Uterus (tissue), 4 donors: ENCODE data around the gene XIRP2. TPM values are rescaled to one million over a fixed set of nuclear protein-coding genes. Genes with fewer than 3 reads are reported as not detected.

ENCODE experiments used
- DNase-seq, 2 donors: peaks; one replicate each; pipeline ENCODE4 v3.0.0-alpha.2; 2019 to 2020
- H3K27ac ChIP-seq, 2 donors: fragments of 200-600 bp; sonication (generic); 1 replicate in 1 of 2; 2 replicates in 1 of 2; pipeline ENCODE4 v1.5.1; 2016 to 2018
- H3K27me3 ChIP-seq, 2 donors: fragments of 200-600 bp; sonication (generic); one replicate each; pipeline ENCODE4 v1.5.1; 2018 to 2019; ENCODE audit warnings: control low read depth in 1 of 2
- H3K36me3 ChIP-seq, 2 donors: fragments of 200-600 bp; sonication (generic); one replicate each; pipeline ENCODE4 v1.5.1; 2019; ENCODE audit warnings: control low read depth in 1 of 2
- H3K4me1 ChIP-seq, 2 donors: fragments of 200-600 bp; sonication (generic); one replicate each; pipeline ENCODE4 v1.5.1; 2018 to 2019; ENCODE audit warnings: control low read depth in 1 of 2
- H3K4me3 ChIP-seq, 2 donors: fragments of 200-600 bp; sonication (generic); 1 replicate in 1 of 2; 2 replicates in 1 of 2; pipeline ENCODE4 v1.5.1; 2018 to 2019; ENCODE audit warnings: mild to moderate bottlenecking in 1 of 2
- H3K9me3 ChIP-seq, 2 donors: fragments of 200-600 bp; sonication (generic); one replicate each; pipeline ENCODE4 v1.5.1; 2019; ENCODE audit warnings: control low read depth in 1 of 2
- CTCF ChIP-seq, 4 experiments: fragments of 200-600 bp in 2 of 4; fragments of 450-650 bp in 2 of 4; sonication (generic) in 2 of 4; IDR thresholded peaks; one replicate each; pipeline ENCODE4 v1.5.1; 2016 to 2019; ENCODE audit warnings: antibody characterized with exemption in 4 of 4, mild to moderate bottlenecking in 2 of 4, moderate library complexity in 1 of 4
- POLR2A ChIP-seq, 2 donors: fragments of 450-650 bp; IDR thresholded peaks; one replicate each; pipeline ENCODE4 v1.6.1; 2016; ENCODE audit warnings: antibody characterized with exemption in 2 of 2, mild to moderate bottlenecking in 1 of 2, moderate library complexity in 1 of 2
- intact Hi-C: fragments of 100-400 bp; cut with DNase I; formaldehyde crosslinking; loops from one replicate; pipeline ENCODE4 v1.15.1; 2023; ENCODE audit warnings: low total_unique reads
- total RNA-seq, 4 donors: library from RNA; depleted of rRNA in 3 of 4; stranded (reverse); fragments of >200 nt in 3 of 4; gene quantifications; one replicate each; pipeline versions ENCODE4 v1.1.0 to v1.2.4, GENCODE V29; 2014 to 2023
- donor health status: DM: yes; HTN: yes; CAD: no.

XIRP2 gene
- total RNA-seq, 4 donors from 2014 or later: 0.49 to 0.55 TPM; not detected in 2

GRCh38 chr2:166901336-166901735, 13.1 kb downstream of the XIRP2 start:
- H3K36me3 ChIP-seq: no peaks in the 10 kb centered on the region
- H3K4me3 ChIP-seq: no peak overlapping the region
- H3K27me3 ChIP-seq: no peaks in the 10 kb centered on the region
- no peak for DNase-seq
- TF ChIP-seq POLR2A (IDR thresholded peaks at IDR 0.05): no peak
- no peak for TF ChIP-seq CTCF (IDR thresholded peaks at IDR 0.05)
- intact Hi-C loops: no loop called here
- H3K4me1 ChIP-seq: no peaks in the 10 kb centered on the region
- H3K27ac ChIP-seq: no peak overlapping the region
- no peaks in the 10 kb centered on the region for H3K9me3 ChIP-seq

GRCh38 chr2:166916987-166917386, 28.7 kb downstream of the XIRP2 start:
- intact Hi-C loops: no loop called here
- H3K27ac ChIP-seq: no peak overlapping the region
- H3K9me3 ChIP-seq: no peaks in the 10 kb centered on the region
- no peaks in the 10 kb centered on the region for H3K27me3 ChIP-seq
- no peak for TF ChIP-seq CTCF (IDR thresholded peaks at IDR 0.05)
- TF ChIP-seq POLR2A (IDR thresholded peaks at IDR 0.05): no peak
- no peak overlapping the region for H3K4me3 ChIP-seq
- no peaks in the 10 kb centered on the region for H3K36me3 ChIP-seq
- H3K4me1 ChIP-seq: no peaks in the 10 kb centered on the region
- DNase-seq: no peak

GRCh38 chr2:166917415-166917814, 29.1 kb downstream of the XIRP2 start:
- Histone ChIP-seq H3K36me3 (no peaks in the 10 kb centered on the region), H3K4me3 (no peak overlapping the region), H3K27me3 (no peaks in the 10 kb centered on the region), H3K4me1 (no peaks in the 10 kb centered on the region), H3K27ac (no peak overlapping the region), H3K9me3 (no peaks in the 10 kb centered on the region)
- TF ChIP-seq CTCF (IDR thresholded peaks at IDR 0.05): no peak
- no peak for TF ChIP-seq POLR2A (IDR thresholded peaks at IDR 0.05)
- intact Hi-C loops: no loop called here
- no peak for DNase-seq

GRCh38 chr2:166921261-166921896, 33.1 kb downstream of the XIRP2 start:
- no peak for DNase-seq
- intact Hi-C loops: no loop called here
- no peaks in the 10 kb centered on the region for H3K27me3 ChIP-seq
- no peak overlapping the region for H3K4me3 ChIP-seq
- no peaks in the 10 kb centered on the region for H3K9me3 ChIP-seq
- TF ChIP-seq CTCF (IDR thresholded peaks at IDR 0.05) (no peak), POLR2A (IDR thresholded peaks at IDR 0.05) (no peak)
- no peaks in the 10 kb centered on the region for H3K36me3 ChIP-seq
- no peaks in the 10 kb centered on the region for H3K4me1 ChIP-seq
- H3K27ac ChIP-seq: no peak overlapping the region

- TF ChIP-seq CTCF (IDR thresholded peaks at IDR 0.05) (no peak), POLR2A (IDR thresholded peaks at IDR 0.05) (no peak)
- intact Hi-C loops: no loop called here
These were observed 36.7 kb downstream of the XIRP2 start for GRCh38 chr2:166924967-166925366.

More at GRCh38 chr2:166924967-166925366, 36.7 kb downstream of the XIRP2 start:
- Histone ChIP-seq H3K27me3 (no peaks in the 10 kb centered on the region), H3K27ac (no peak overlapping the region), H3K4me1 (no peaks in the 10 kb centered on the region), H3K4me3 (no peak overlapping the region), H3K36me3 (no peaks in the 10 kb centered on the region), H3K9me3 (no peaks in the 10 kb centered on the region)
- no peak for DNase-seq
